GM18909 (cell line): ENCODE data around the gene METTL9.
"Not testable (repeated sequence)": the region's sequence is repeated elsewhere in the genome, so short reads cannot be mapped to it uniquely, and the experiment has no call there.

Experiments used
- ATAC-seq: cut with Tn5 transposase; IDR thresholded peaks from one replicate; pipeline ENCODE4 v1.9.1; 2021; ENCODE audit warnings: mild to moderate bottlenecking; ENCODE audit not compliant: unreplicated experiment, poor library complexity

METTL9 gene

GRCh38 chr16:21608639-21609328 is 9.4 kb downstream of the METTL9 start:
- ATAC-seq = no peak

GRCh38 chr16:21610006-21610544 is 10.7 kb downstream of the METTL9 start:
- no peak for ATAC-seq

GRCh38 chr16:21610766-21611165 is 11.4 kb downstream of the METTL9 start:
- ATAC-seq = no peak

- no peak for ATAC-seq
Measured at GRCh38 chr16:21611198-21611555, 11.8 kb downstream of the METTL9 start.

- ATAC-seq = no peak
Measured at GRCh38 chr16:21611556-21612384, 12.4 kb downstream of the METTL9 start.

GRCh38 chr16:21613361-21613760 is 14.0 kb downstream of the METTL9 start:
- ATAC-seq = no peak

- ATAC-seq = no peak
Measured at GRCh38 chr16:21613781-21614180, 14.4 kb downstream of the METTL9 start.

GRCh38 chr16:21614896-21615295 is 15.5 kb downstream of the METTL9 start:
- ATAC-seq = no peak

- no peak for ATAC-seq
Measured at GRCh38 chr16:21617607-21618006, 18.2 kb downstream of the METTL9 start.

GRCh38 chr16:21618281-21618680 is 18.9 kb downstream of the METTL9 start:
- ATAC-seq = no peak

GRCh38 chr16:21619765-21620425 is 20.5 kb downstream of the METTL9 start:
- ATAC-seq = no peak

GRCh38 chr16:21620592-21620991 is 21.2 kb downstream of the METTL9 start:
- no peak for ATAC-seq

GRCh38 chr16:21622545-21622944 is 23.2 kb downstream of the METTL9 start:
- ATAC-seq = no peak

- ATAC-seq = no peak
Measured at GRCh38 chr16:21625026-21625425, 25.6 kb downstream of the METTL9 start.

GRCh38 chr16:21626659-21627277 is 27.4 kb downstream of the METTL9 start:
- no peak for ATAC-seq

- ATAC-seq = no peak
Measured at GRCh38 chr16:21628121-21628726, 28.8 kb downstream of the METTL9 start.

GRCh38 chr16:21628772-21629171 is 29.4 kb downstream of the METTL9 start:
- ATAC-seq = no peak

GRCh38 chr16:21629616-21630539 is 30.5 kb downstream of the METTL9 start:
- not testable (repeated sequence) for ATAC-seq

- not testable (repeated sequence) for ATAC-seq
Measured at GRCh38 chr16:21630866-21631265, 31.5 kb downstream of the METTL9 start.
